Measurements from ENCODE around the gene TAF15.

The TAF15 gene

DNA sequence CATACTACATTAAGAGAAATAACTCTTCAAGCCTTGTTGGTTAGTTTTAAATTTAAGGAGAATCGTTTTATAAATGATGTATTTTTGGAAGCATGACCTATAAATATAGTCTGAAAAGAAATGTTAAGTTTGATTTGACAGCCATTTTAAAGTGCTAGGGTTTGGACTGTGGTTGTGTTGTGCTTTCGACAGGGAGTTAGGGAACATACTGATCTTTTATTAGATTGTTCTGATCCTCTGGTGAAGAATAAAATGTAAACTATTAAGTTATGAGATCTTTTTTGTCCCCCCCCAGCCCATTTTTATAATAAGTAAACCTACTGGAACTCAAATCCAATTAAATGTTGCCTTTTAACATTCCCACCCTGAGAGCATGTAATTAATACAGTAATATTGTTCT, 12.0 kb downstream of the TAF15 start:
- DNase-seq (ENCODE audit: low read depth): no peak

- DNase-seq (ENCODE audit: low read depth): no peak
These were observed 15.9 kb downstream of the TAF15 start for GRCh38 chr17:35825206-35825605.

DNA sequence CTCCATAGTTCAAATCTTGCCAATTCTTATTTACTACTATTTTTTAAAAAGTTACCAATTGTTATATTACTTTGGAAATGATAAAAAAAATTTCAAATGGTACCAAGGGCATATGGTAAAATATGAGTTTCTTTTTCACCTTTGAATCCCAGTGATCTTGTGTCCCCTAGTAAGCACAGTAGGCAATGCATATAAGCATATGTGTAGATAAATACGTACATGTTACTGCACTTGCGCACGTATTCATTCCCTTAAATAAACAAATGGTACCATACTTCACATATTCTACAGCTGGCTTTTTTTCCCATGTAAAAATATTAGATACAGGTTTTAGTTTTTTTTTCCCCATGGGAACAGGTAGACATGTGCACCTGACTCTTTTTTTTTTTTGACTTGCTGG, 31.8 kb downstream of the TAF15 start:
- no peak for DNase-seq (ENCODE audit: low read depth)

GRCh38 chr17:35841505-35841904, 32.2 kb downstream of the TAF15 start:
- DNase-seq (ENCODE audit: low read depth): no peak

DNA sequence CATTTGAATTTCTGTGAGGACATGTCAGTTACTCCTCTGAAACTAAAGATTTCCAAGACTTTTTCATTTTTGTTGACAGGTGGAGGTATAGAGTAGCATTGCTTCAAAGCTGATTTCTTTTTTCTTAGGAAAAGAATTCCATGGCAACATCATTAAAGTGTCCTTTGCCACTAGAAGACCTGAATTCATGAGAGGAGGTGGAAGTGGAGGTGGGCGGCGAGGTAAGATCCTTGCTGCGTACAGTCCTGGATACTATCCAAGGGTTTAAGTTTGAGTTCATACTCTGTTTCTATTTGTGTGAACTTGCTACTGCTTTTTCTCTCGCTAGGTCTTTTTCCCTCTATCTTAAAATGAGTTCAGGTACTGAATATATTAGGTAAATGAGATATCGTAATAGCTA, 33.0 kb downstream of the TAF15 start:
- no peak for DNase-seq (ENCODE audit: low read depth)

GRCh38 chr17:35843698-35844097, 34.4 kb downstream of the TAF15 start:
- DNase-seq (ENCODE audit: low read depth): no peak

DNA sequence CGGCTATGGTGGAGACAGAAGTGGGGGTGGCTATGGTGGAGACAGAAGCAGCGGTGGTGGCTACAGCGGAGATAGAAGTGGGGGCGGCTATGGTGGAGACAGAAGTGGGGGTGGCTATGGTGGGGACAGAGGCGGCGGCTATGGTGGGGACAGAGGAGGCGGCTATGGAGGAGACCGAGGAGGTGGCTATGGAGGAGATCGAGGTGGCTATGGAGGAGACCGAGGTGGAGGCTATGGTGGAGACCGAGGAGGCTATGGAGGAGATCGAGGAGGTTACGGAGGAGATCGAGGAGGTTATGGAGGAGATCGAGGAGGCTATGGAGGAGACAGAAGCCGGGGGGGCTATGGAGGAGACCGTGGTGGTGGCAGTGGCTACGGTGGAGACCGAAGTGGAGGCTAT, 35.3 kb downstream of the TAF15 start:
- no peak for DNase-seq (ENCODE audit: low read depth)

GRCh38 chr17:35846055-35846809, 36.9 kb downstream of the TAF15 start:
- DNase-seq (ENCODE audit: low read depth): no peak

- no peak for DNase-seq (ENCODE audit: low read depth)
These were observed 37.7 kb downstream of the TAF15 start for GRCh38 chr17:35847006-35847405.

- DNase-seq (ENCODE audit: low read depth): no peak
These were observed 38.5 kb downstream of the TAF15 start for GRCh38 chr17:35847633-35848373.

DNA sequence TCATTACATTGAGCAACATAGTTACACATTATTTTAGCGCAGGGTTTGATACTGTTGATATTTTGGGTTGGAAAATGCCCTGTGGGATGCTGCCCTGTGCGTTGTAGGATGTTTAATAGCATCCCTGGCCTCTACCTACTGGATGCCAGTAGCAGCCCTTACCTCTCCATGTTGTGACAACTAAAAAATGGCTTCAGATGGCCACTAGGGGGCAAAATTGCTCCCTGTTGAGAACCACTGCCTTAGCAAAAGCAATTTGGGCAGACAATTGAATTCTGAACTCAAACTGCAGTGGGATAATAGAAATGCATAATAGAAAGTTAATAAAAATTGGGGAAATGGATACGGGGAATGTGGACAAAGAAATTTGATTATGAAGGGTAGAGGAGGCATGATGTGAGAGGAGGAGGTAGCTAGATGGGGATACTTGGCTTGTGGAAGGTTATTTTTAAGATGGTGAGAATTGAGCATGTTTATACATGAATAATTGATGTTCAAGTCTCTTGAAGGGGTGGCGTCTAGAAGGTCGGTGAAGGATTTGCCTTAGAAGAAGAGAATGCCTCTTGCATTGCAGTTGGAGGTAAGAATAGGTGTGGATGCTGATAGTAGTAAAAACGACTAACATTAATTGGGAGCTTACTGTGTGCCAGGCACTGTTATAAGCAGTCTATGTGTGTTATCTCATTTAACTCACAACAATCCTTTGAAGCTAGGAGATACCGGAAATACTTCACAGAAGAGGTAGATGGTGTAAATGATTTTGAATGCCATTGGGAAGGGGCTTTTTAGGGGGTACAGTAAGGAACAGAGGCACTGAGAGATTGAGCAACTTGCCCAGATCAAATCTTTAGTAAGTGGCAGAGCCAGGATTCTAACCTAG, 40.4 kb downstream of the TAF15 start:
- DNase-seq (ENCODE audit: low read depth): no peak

DNA sequence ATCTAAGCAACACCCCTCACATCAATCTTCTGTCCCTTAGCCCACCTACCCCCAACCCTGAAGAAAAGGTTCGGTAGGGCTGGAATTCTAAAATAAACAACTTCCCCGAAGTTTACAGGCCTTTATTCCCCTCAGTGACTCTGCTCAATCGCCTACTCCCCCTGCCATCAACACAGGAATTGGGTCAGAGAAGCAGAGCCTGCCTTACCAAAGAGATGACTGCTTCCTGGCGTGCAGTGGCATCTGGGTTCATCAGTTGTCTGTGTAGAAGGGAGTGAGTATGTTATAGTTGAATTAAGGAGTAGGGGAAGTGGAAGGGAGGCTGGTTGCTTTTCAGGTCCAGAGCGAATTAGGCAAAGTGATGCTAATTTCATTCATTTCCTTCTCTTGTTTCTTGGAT, 46.7 kb downstream of the TAF15 start:
- no peak for DNase-seq (ENCODE audit: low read depth)

- DNase-seq (ENCODE audit: low read depth): no peak
These were observed 47.3 kb downstream of the TAF15 start for GRCh38 chr17:35856603-35857002.

DNA sequence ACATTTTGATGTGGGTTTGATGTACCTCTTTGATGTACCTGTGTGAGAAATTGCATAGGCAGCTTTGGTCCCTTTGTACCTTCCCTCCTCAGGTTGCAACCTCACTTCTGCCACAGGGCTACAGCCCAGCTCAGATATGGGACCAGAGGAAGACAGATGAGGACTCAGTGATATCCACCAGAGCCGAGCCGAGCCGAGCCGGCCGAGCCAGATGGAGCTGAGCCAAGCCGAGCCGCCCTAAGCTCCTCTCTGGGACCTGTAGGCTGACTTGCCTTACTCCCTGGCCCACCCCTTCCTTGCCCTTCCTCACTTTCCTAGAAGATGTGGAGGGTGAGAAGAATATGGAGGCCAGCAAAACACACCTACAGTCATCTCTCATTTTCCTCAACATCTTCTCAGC, 55.6 kb downstream of the TAF15 start:
- no peak for DNase-seq (ENCODE audit: low read depth)

DNA sequence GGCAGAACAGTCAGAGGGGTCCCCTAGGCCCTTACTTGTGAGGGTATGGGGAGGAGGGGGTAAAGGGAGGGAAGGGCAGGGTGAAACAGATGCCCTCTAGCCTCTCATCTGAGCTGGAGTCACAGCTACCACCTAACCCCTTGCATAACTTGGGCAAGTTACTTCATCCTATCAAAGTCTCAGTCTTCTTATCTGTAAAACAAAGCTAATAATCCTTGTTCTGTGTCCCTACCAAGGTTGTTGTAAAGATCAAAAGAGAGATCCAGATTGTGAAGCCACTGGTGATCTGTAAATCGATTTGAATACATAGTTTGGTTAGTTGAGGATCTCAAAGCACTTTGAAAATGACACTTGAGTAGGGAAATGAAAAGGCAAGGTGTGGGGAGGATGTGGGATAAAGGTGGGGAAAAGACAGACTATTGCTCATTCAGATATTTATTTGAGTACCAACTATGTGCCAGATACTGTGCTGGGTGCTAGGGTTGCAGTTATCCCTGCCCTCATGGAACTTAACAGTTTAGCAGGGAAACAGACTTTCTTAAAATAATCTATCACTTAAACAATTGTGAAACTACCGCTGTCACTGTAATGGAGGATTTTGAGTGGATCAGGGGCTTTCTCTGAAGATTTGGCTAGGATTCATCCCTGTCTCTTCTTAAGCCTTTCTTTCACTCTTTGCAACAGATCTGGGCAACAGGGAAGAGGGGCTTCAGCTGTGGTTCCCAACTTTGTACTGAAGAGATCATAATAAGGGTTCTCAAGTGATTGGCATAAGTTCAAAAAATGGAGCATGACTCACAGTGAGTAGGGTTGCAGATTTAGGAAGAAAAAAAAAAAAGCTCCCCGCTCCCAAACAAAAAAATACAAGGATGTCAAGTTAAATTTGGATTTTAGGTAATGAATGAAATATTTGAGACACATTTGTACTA, 56.4 kb downstream of the TAF15 start:
- peak; percentile 22 for DNase-seq (ENCODE audit: low read depth)

DNA sequence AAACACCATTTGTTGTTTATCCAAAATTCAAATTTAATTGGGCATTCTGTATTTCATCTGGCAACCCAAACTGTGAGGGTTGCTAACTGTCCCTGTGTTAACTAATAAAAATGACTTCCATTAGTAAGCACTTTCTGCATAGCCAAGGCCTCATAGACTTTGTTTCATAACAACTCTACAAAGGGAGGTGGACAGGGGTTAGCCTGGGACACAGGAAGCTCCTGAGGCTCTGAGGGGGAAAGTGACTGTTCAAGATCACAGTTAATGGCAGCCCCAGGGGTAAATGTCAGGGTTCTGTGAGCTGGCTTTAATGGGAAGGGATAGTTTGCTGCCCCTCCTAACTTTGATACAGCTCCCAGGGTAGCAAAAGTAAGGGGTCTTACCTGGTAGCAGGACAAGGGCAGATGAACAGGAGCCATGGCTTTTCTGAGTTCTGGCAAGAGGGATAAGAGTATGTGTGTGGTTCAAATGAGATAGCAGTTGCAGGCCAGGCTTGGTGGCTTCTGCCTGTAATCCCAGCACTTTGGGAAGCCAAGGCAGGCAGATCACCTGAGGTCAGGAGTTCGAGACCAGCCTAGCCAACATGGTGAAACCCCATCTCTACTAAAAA, 57.2 kb downstream of the TAF15 start:
- DNase-seq (ENCODE audit: low read depth): no peak

DNA sequence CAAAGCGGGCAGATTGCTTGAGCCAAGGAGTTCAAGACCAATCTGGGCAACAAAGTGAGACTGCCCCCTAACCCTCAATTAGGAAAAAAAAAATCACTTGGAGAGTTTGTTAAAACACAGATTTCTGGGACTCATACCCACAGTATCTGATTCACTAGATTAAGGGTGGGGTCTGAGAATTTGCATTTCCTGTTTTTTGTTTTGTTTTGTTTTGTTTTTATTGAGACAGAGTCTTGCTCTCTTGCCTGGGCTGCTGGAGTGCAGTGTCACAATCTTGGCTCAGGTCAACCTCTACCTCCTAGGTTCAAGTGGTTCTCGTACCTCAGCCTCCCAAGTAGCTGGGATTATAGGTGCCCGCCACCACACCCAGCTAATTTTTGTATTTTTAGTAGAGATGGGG, 58.3 kb downstream of the TAF15 start:
- no peak for DNase-seq (ENCODE audit: low read depth)

GRCh38 chr17:35868737-35869136, 59.5 kb downstream of the TAF15 start, which contains the start of gene HEATR9:
TSS of gene HEATR9 (minus strand) at chr17:35868891. CDS start at chr17:35868742, 149 bp downstream.
- DNase-seq (ENCODE audit: low read depth): no peak

- no peak for DNase-seq (ENCODE audit: low read depth)
These were observed 61.9 kb downstream of the TAF15 start for GRCh38 chr17:35870906-35871819.

Data from HS-27A (cell line).